HepG2 (cell line): Measurements from ENCODE around the gene COX5B. TPM values are rescaled to one million over a fixed set of nuclear protein-coding genes. Genes with fewer than 3 reads are reported as not detected.

Experiments
- ATAC-seq: fragments of 200-7000 bp; cut with Tn5 transposase; 3 replicates; pipeline ENCODE4 v1.9.1; 2020; ENCODE audit warnings: mild to moderate bottlenecking, moderate library complexity
- BruUV-seq: library from RNA; stranded (reverse); fragments of 400-500 nt; replicated peaks from 2 replicates; lab custom pipeline; 2021; lab: Mats Ljungman, UMichigan
- CTCF ChIA-PET: fragments of 300-600 bp; formaldehyde crosslinking; extraction: SDS; loops from one replicate; lab custom pipeline; 2021; ENCODE audit warnings: low total read pairs, inconsistent platforms, low intra/inter-chr PET ratio; lab: Yijun Ruan, JAX
- POLR2A ChIA-PET: fragments of 350-600 bp; sonication (Branson Sonifier 250); formaldehyde crosslinking; loops from one replicate; lab custom pipeline; 2020; ENCODE audit warnings: antibody characterized with exemption, inconsistent platforms; lab: Yijun Ruan, JAX
- DNase-seq: peaks from one replicate; pipeline ENCODE4 v3.0.0-alpha.2; 2015; ENCODE audit warnings: low spot score
- FAIRE-seq: peaks from 3 replicates; lab custom pipeline; 2011; peaks lifted over from hg19 to GRCh38; lab: Jason Lieb, UNC
- H2AFZ ChIP-seq: one replicate; pipeline ENCODE4 v1.6.1; 2011; ENCODE audit warnings: low read length, inconsistent platforms
- H3K27ac ChIP-seq: fragments of 300-600 bp; 3 replicates; pipeline ENCODE4 v1.8.0; 2011; ENCODE audit warnings: mixed run types, mild to moderate bottlenecking, mixed read lengths, low read length, inconsistent platforms; ENCODE audit not compliant: insufficient read depth; ENCODE audit errors: extremely low read length
- H3K27me3 ChIP-seq, 2 experiments: fragments of 200-600 bp in 1 of 2; 2 replicates in 1 of 2; 3 replicates in 1 of 2; pipeline versions ENCODE4 v1.6.0 to v1.8.0; 2011; ENCODE audit warnings: low read length in 2 of 2, mild to moderate bottlenecking in 2 of 2, moderate library complexity in 2 of 2, inconsistent platforms in 1 of 2; ENCODE audit not compliant: insufficient read depth in 2 of 2, control insufficient read depth in 1 of 2
- H3K36me3 ChIP-seq, 2 experiments: fragments of 200-600 bp in 1 of 2; replicated peaks in 1 of 2; 2 replicates in 1 of 2; 3 replicates in 1 of 2; pipeline versions ENCODE4 v1.5.1 to v1.8.0; 2011; ENCODE audit warnings: low read length in 2 of 2, inconsistent platforms in 1 of 2; ENCODE audit not compliant: insufficient read depth in 2 of 2, control insufficient read depth in 1 of 2
- H3K4me1 ChIP-seq: 2 replicates; pipeline ENCODE4 v1.5.1; 2012; ENCODE audit warnings: low read length, inconsistent platforms; ENCODE audit not compliant: insufficient read depth
- H3K4me2 ChIP-seq: 2 replicates; pipeline ENCODE4 v1.6.0; 2011; ENCODE audit warnings: low read depth, low read length, inconsistent platforms
- H3K4me3 ChIP-seq, 3 experiments: fragments of 200-600 bp in 1 of 3; sonication (generic), shearing (Covaris generic) in 1 of 3; replicated peaks in 1 of 3; 2 replicates each; pipeline ENCODE4 v1.5.1; 2011 to 2016; ENCODE audit warnings: low read length in 3 of 3, inconsistent platforms in 2 of 3, low read depth in 2 of 3, mild to moderate bottlenecking in 2 of 3, control low read depth in 1 of 3, mixed read lengths in 1 of 3; ENCODE audit not compliant: insufficient read depth in 1 of 3
- H3K79me2 ChIP-seq: one replicate; pipeline ENCODE4 v1.6.1; 2011; ENCODE audit warnings: low read length, inconsistent platforms; ENCODE audit not compliant: insufficient read depth
- H3K9ac ChIP-seq: 2 replicates; pipeline ENCODE4 v1.6.0; 2011; ENCODE audit warnings: mild to moderate bottlenecking, low read depth, low read length, inconsistent platforms; ENCODE audit not compliant: insufficient read depth
- H3K9me3 ChIP-seq: 2 replicates; pipeline ENCODE4 v1.5.1; 2012; ENCODE audit warnings: mild to moderate bottlenecking, low read length
- H4K20me1 ChIP-seq: 2 replicates; pipeline ENCODE4 v1.6.0; 2011; ENCODE audit warnings: inconsistent platforms, mild to moderate bottlenecking, low read length, moderate library complexity; ENCODE audit not compliant: insufficient read depth
- SOX6 ChIP-seq, 2 experiments: fragments of 450-650 bp in 1 of 2; sonication (generic) in 1 of 2; formaldehyde crosslinking in 1 of 2; IDR thresholded peaks; 2 replicates each; pipeline versions ENCODE4 v1.4.0 to v1.6.1; 2017 to 2020; ENCODE audit warnings: antibody characterized with exemption in 1 of 2, mild to moderate bottlenecking in 1 of 2, missing genetic modification reagents in 1 of 2
- ZBTB43 ChIP-seq: sonication (generic); formaldehyde crosslinking; conservative IDR thresholded peaks from 2 replicates; pipeline ENCODE4 v1.4.0; 2020; ENCODE audit warnings: missing genetic modification reagents
- ZC3H13 ChIP-seq: sonication (generic); formaldehyde crosslinking; IDR thresholded peaks from 2 replicates; pipeline ENCODE4 v1.8.1; 2023; ENCODE audit warnings: mild to moderate bottlenecking, missing genetic modification reagents, moderate library complexity
- ZNF329 ChIP-seq: sonication (generic); formaldehyde crosslinking; IDR thresholded peaks from 2 replicates; pipeline ENCODE4 v1.9.0; 2021; ENCODE audit warnings: low read depth, mild to moderate bottlenecking, missing genetic modification reagents
- ZNF605 ChIP-seq: sonication (generic); formaldehyde crosslinking; IDR thresholded peaks from 2 replicates; pipeline ENCODE4 v1.8.0; 2022; ENCODE audit warnings: mild to moderate bottlenecking, missing genetic modification reagents
- ZNF878 ChIP-seq: sonication (generic); formaldehyde crosslinking; IDR thresholded peaks from 2 replicates; pipeline ENCODE4 v1.8.1; 2023; ENCODE audit warnings: mild to moderate bottlenecking, missing genetic modification reagents, moderate library complexity
- WGBS: methylation state at CpG from one replicate; pipeline ENCODE4 v1.1.6; 2017; ENCODE audit warnings: low lambda C conversion rate; 5-methylcytosine and 5-hydroxymethylcytosine counted together
- in situ Hi-C: cut with HindIII; loops from 2 replicates; pipeline ENCODE4 v1.10.0; 2017; ENCODE audit warnings: low pct_unique_long_range_greater_than_20kb; ENCODE audit not compliant: extremely low pct_ligation_motif_present
- intact Hi-C: fragments of 100-400 bp; cut with micrococcal nuclease; formaldehyde crosslinking; loops from one replicate; pipeline ENCODE4 v1.10.0; 2022; ENCODE audit not compliant: unreplicated experiment
- polyA plus RNA-seq, 8 experiments: library from polyadenylated mRNA; depleted of rRNA in 3 of 8; stranded (reverse) in 7 of 8; unstranded in 1 of 8; fragments of >200 nt; fragmentation: Illumina TruSeq in 4 of 8; extraction: Trizol in 4 of 8; gene quantifications; 2 replicates each; pipeline versions ENCODE4 v1.2.1 to v1.2.3, GENCODE V29; 2011 to 2016; ENCODE audit warnings: low read depth in 4 of 8, missing spikeins in 1 of 8, mixed read lengths in 1 of 8; ENCODE audit not compliant: insufficient read depth in 1 of 8
- total RNA-seq, 5 experiments: library from RNA; depleted of rRNA; stranded (reverse); fragments of >200 nt; fragmentation: Illumina TruSeq; extraction: Trizol; gene quantifications; 2 replicates each; pipeline ENCODE4 v1.2.3, GENCODE V29; 2016; ENCODE audit warnings: low read depth in 1 of 5
- TF ChIP-seq, protein P1 (sequence below): sonication (generic); formaldehyde crosslinking; IDR thresholded peaks from 2 replicates; pipeline ENCODE4 v1.4.0; 2020; ENCODE audit warnings: missing genetic modification reagents, borderline replicate concordance

COX5B gene
- total and polyA plus RNA-seq, 2 of the 13 experiments (the other 11 are each of a cell fraction or from before 2014, with no cell fraction given): 453 to 536 TPM

DNA sequence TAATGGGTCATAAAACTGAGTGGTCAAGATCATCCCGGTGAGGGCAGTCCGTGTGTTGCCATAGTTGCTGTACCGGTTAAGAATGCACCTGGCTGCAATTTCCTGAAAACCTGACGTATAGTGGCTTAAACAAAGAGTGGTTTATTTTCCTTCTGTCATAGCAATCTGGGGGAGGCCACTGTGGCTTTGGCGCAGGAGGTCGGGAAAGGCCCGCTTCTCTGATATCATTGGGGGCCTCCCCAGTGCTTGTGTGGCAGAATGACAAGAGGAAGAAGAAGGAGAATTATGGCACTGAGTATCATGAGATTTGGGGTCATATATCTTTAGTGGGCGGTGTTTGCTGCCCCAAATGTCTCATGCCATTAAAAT, 28.0 kb downstream of the COX5B start:
- POLR2A ChIA-PET: no interaction called here
- Histone ChIP-seq H3K27ac (no peak overlapping the region), H3K9me3 (no peaks in the 10 kb centered on the region), H3K4me3 (no peak overlapping the region), H3K27me3 (no peaks in the 10 kb centered on the region), H3K36me3 (no peaks in the 10 kb centered on the region), H3K79me2 (no peaks in the 10 kb centered on the region), H3K4me1 (no peaks in the 10 kb centered on the region), H3K9ac (no peak overlapping the region), H2AFZ (no peak overlapping the region), H3K4me2 (no peak overlapping the region), H4K20me1 (no peaks in the 10 kb centered on the region)
- WGBS: 62% methylated on average over 8 of the region's 8 CpGs
- ATAC-seq (no peak), FAIRE-seq (no peak), DNase-seq (no peak)
- in situ Hi-C loops: loop anchor here (25.0 kb wide), 1 partner anchor 1612 kb away; no protein-coding TSS in a partner anchor
- TF ChIP-seq ZNF329 (no peak), ZNF605 (CRISPR knock-in tag) (no peak), ZBTB43 (no peak), SOX6 (IDR thresholded peaks at IDR 0.05) (no peak), SOX6 (CRISPR knock-in tag; IDR thresholded peaks at IDR 0.05) (no peak), ZNF878 (CRISPR knock-in tag) (no peak), ZC3H13 (CRISPR knock-in tag) (no peak)
- TF ChIP-seq, protein P1, sequence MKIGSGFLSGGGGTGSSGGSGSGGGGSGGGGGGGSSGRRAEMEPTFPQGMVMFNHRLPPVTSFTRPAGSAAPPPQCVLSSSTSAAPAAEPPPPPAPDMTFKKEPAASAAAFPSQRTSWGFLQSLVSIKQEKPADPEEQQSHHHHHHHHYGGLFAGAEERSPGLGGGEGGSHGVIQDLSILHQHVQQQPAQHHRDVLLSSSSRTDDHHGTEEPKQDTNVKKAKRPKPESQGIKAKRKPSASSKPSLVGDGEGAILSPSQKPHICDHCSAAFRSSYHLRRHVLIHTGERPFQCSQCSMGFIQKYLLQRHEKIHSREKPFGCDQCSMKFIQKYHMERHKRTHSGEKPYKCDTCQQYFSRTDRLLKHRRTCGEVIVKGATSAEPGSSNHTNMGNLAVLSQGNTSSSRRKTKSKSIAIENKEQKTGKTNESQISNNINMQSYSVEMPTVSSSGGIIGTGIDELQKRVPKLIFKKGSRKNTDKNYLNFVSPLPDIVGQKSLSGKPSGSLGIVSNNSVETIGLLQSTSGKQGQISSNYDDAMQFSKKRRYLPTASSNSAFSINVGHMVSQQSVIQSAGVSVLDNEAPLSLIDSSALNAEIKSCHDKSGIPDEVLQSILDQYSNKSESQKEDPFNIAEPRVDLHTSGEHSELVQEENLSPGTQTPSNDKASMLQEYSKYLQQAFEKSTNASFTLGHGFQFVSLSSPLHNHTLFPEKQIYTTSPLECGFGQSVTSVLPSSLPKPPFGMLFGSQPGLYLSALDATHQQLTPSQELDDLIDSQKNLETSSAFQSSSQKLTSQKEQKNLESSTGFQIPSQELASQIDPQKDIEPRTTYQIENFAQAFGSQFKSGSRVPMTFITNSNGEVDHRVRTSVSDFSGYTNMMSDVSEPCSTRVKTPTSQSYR (CRISPR knock-in tag): no peak
- no TSS peak for BruUV-seq
- CTCF ChIA-PET: no interaction called here
- intact Hi-C loops: no loop called here
